Gastrocnemius medialis (tissue), 4 donors: ENCODE results near the gene CCDC201. TPM values are rescaled to one million over a fixed set of nuclear protein-coding genes. Genes with fewer than 3 reads are reported as not detected.

Source experiments
- ATAC-seq, 2 donors: fragments of 150-250 bp; one replicate each; pipeline ENCODE4 v1.9.1; 2016
- DNase-seq, 2 donors: peaks; one replicate each; pipeline ENCODE4 v3.0.0-alpha.2; 2019
- H3K27ac ChIP-seq, 4 donors: fragments of 200-600 bp; sonication (generic); 1 replicate in 1 of 4; 2 replicates in 3 of 4; pipeline ENCODE4 v1.5.1; 2016 to 2018; ENCODE audit warnings: mild to moderate bottlenecking in 2 of 4, moderate library complexity in 1 of 4
- H3K27me3 ChIP-seq, 3 donors: fragments of 200-600 bp; sonication (generic) in 2 of 3; 1 replicate in 1 of 3; 2 replicates in 2 of 3; pipeline versions ENCODE4 v1.5.1 to v1.6.0; 2016 to 2019; ENCODE audit warnings: mild to moderate bottlenecking in 1 of 3, moderate library complexity in 1 of 3
- H3K36me3 ChIP-seq, 2 donors: fragments of 200-600 bp; sonication (generic) in 1 of 2; one replicate each; pipeline ENCODE4 v1.5.1; 2017 to 2018
- H3K4me1 ChIP-seq, 2 donors: fragments of 200-600 bp; sonication (generic) in 1 of 2; one replicate each; pipeline ENCODE4 v1.5.1; 2016 to 2017; ENCODE audit warnings: mild to moderate bottlenecking in 2 of 2
- H3K4me3 ChIP-seq, 4 donors: fragments of 200-600 bp; sonication (generic) in 3 of 4; 1 replicate in 1 of 4; 2 replicates in 3 of 4; pipeline ENCODE4 v1.5.1; 2016 to 2019; ENCODE audit warnings: mild to moderate bottlenecking in 2 of 4
- H3K9me3 ChIP-seq, 3 donors: fragments of 200-600 bp; sonication (generic) in 2 of 3; 1 replicate in 1 of 3; 2 replicates in 2 of 3; pipeline ENCODE4 v1.5.1; 2016 to 2019
- POLR2A ChIP-seq, 2 donors: fragments of 450-650 bp; IDR thresholded peaks; one replicate each; pipeline ENCODE4 v1.6.1; 2017; ENCODE audit warnings: antibody characterized with exemption in 2 of 2, mild to moderate bottlenecking in 2 of 2, moderate library complexity in 2 of 2
- in situ Hi-C, 4 donors: fragments of 200-750 bp; cut with MboI; loops; one replicate each; pipeline versions ENCODE4 v1.15.0 to v1.8.0; 2017; ENCODE audit warnings: low sequenced_read_pairs in 4 of 4
- intact Hi-C: fragments of 100-400 bp; cut with DNase I; formaldehyde crosslinking; loops from one replicate; pipeline ENCODE4 v1.15.1; 2023; ENCODE audit warnings: low total_unique reads
- total RNA-seq, 4 donors: library from RNA; depleted of rRNA; stranded (reverse); fragments of >200 nt; gene quantifications; one replicate each; pipeline versions ENCODE4 v1.1.0 to v1.2.3, GENCODE V29; 2016
- TF ChIP-seq, protein P1 (sequence below), 5 experiments: fragments of 450-650 bp in 3 of 5; fragments of 200-600 bp in 2 of 5; sonication (generic) in 2 of 5; IDR thresholded peaks in 4 of 5; conservative IDR thresholded peaks in 1 of 5; 1 replicate in 4 of 5; 2 replicates in 1 of 5; pipeline ENCODE4 v1.5.1; 2016 to 2019; ENCODE audit warnings: antibody characterized with exemption in 5 of 5, mild to moderate bottlenecking in 3 of 5, moderate library complexity in 3 of 5

CCDC201 gene
- total RNA-seq, 4 donors from 2014 or later, result not detected

DNA sequence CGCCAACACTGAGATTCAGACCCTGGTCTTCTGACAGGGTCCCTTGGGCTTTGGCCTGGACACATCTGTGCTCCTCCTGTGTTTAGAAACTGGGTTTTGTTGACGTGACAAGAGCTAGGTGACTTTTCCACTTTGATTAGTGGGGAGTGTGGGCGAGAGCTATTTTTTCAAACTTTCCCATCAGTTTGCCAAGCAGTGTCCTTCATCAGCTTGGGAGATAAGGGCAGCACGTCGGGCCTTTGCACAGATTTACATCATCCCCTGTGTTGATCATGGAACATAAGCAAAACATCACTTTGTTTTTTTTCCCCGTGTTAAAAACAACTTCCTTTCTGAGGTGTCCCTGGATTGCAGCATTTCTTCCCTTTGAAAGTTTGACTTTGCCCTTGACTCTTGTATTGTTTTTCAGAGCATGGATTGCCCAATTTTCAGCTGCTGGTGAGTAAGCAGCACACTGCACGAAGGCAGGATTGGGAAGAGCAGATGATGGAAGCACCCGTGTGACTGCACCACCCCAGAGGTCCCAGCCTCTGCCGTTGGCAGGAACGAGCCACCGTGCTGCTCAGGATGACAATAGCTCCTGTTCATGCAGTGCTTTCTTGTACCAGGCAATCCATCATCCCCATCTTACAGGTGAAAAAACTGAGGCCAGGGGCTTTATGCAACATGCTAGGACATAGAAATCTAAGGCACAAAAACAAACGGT lies 9.0 kb upstream of the CCDC201 start:
- no peak for DNase-seq
- TF ChIP-seq, protein P1, sequence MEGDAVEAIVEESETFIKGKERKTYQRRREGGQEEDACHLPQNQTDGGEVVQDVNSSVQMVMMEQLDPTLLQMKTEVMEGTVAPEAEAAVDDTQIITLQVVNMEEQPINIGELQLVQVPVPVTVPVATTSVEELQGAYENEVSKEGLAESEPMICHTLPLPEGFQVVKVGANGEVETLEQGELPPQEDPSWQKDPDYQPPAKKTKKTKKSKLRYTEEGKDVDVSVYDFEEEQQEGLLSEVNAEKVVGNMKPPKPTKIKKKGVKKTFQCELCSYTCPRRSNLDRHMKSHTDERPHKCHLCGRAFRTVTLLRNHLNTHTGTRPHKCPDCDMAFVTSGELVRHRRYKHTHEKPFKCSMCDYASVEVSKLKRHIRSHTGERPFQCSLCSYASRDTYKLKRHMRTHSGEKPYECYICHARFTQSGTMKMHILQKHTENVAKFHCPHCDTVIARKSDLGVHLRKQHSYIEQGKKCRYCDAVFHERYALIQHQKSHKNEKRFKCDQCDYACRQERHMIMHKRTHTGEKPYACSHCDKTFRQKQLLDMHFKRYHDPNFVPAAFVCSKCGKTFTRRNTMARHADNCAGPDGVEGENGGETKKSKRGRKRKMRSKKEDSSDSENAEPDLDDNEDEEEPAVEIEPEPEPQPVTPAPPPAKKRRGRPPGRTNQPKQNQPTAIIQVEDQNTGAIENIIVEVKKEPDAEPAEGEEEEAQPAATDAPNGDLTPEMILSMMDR (IDR thresholded peaks at IDR 0.05 in 4 of 5, conservative IDR thresholded peaks at IDR 0.05 in 1 of 5), result no peak
- no peak for TF ChIP-seq POLR2A (IDR thresholded peaks at IDR 0.05)

DNA sequence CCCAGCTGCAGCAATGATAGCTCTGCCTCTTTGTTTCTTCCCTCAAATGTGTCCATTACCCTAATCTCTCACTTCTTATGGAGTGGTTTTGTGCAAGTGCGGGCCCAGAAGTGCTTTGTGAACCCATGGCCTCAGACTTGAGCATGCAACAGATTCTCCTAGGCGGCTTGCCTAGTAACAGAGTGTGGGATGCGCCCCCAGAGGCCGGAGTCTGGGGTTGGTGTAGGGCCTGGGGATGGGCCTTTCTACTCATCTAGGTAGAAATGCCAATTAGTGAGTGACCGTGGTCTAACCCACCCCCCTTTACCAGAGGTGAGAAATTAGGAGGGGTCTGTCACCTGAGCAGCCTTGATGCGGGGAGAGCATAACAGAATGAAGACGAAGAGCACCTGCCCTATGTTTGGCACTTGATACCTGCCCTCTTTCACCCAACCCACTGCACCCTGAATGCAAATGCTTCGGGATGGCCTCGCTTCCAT lies 8.4 kb upstream of the CCDC201 start:
- TF ChIP-seq, protein P1 (IDR thresholded peaks at IDR 0.05 in 4 of 5, conservative IDR thresholded peaks at IDR 0.05 in 1 of 5), result no peak
- TF ChIP-seq POLR2A (IDR thresholded peaks at IDR 0.05), result no peak
- no peak for DNase-seq
- H3K27me3 ChIP-seq, result peaks cover 5% of the 10 kb centered on the region in 3 donors
- H3K27ac ChIP-seq, result no peak overlapping the region
- no peaks in the 10 kb centered on the region for H3K4me1 ChIP-seq
- H3K4me3 ChIP-seq, result no peak overlapping the region
- intact Hi-C loops, result no loop called here
- H3K9me3 ChIP-seq, result no peaks in the 10 kb centered on the region
- no peak for ATAC-seq
- H3K36me3 ChIP-seq, result no peaks in the 10 kb centered on the region
- in situ Hi-C loops, result no loop called here

More for the DNA sequence above, 9.0 kb upstream of the CCDC201 start:
- no peak for ATAC-seq
- intact Hi-C loops (no loop called here), in situ Hi-C loops (no loop called here)
- Histone ChIP-seq H3K27me3 (peaks cover 6 to 10% (median 7%) of the 10 kb centered on the region in 3 donors), H3K4me3 (no peak overlapping the region), H3K4me1 (no peaks in the 10 kb centered on the region), H3K27ac (no peak overlapping the region), H3K9me3 (no peaks in the 10 kb centered on the region), H3K36me3 (no peaks in the 10 kb centered on the region)

DNA sequence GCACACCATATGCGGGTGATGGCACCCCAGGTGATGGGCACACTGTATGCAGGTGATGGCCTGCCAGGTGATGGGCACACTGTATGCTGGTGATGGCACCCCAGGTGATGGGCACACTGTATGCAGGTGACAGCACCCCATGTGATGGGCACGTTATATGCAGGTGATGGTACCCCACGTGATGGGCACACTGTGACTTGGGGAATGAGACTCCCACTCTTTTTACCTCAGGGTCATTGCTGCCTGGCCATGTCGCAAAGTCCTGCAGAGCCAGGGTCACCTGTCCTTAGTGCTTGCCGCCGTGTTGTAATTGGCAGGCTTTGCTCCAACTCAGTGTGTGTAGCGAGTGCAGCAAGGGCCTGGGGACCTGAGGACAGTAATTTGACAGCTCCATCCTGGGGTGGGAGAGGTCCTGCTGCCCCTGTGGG lies 7.6 kb upstream of the CCDC201 start:
- H3K4me1 ChIP-seq, result no peaks in the 10 kb centered on the region
- TF ChIP-seq, protein P1 (IDR thresholded peaks at IDR 0.05 in 4 of 5, conservative IDR thresholded peaks at IDR 0.05 in 1 of 5), result no peak
- no peak for TF ChIP-seq POLR2A (IDR thresholded peaks at IDR 0.05)

DNA sequence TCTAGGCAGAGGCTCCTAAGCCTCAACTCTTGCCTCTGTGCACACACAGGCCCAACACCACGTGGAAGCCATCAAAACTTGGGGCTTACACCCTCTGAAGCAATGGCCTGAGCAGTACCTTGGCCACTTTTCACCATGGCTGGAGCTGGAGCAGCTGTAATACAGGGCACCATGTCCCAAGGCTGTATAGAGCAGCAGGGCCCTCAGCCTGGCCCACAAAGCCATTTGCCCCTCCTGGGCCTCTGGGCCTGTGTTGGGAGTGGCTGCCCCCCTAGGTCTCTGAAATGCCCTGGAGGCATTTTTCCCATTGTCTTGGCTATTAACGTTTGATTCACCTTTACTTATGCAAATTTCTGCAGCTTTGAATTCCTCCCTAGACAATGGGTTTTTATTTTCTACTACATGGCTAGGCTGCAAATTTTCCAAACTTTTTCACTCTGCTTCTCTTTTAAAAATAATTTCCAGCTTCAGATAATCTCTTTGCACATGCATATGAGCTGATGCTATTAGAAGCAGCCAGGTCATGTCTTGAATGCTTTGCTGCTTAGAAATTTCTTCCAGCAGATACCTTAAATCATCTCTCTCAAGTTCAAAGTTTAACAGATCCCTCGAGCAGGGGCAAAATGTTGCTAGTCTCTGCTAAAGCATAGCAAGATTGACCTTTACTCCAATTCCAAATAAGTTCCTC lies 5.7 kb upstream of the CCDC201 start:
- no peaks in the 10 kb centered on the region for H3K36me3 ChIP-seq
- H3K4me1 ChIP-seq, result no peaks in the 10 kb centered on the region
- no peak overlapping the region for H3K4me3 ChIP-seq
- H3K27me3 ChIP-seq, result no peaks in the 10 kb centered on the region
- DNase-seq, result no peak
- no peak for ATAC-seq
- no peak for TF ChIP-seq POLR2A (IDR thresholded peaks at IDR 0.05)
- TF ChIP-seq, protein P1 (IDR thresholded peaks at IDR 0.05 in 4 of 5, conservative IDR thresholded peaks at IDR 0.05 in 1 of 5), result no peak
- H3K27ac ChIP-seq, result no peak overlapping the region
- intact Hi-C loops, result no loop called here
- no peaks in the 10 kb centered on the region for H3K9me3 ChIP-seq
- in situ Hi-C loops, result no loop called here

More for the DNA sequence above, 7.6 kb upstream of the CCDC201 start:
- H3K27ac ChIP-seq, result no peak overlapping the region
- intact Hi-C loops, result no loop called here
- ATAC-seq (no peak), DNase-seq (no peak)
- H3K4me3 ChIP-seq, result no peak overlapping the region
- peaks cover 0 to 5% (median 2%) of the 10 kb centered on the region in 3 donors for H3K27me3 ChIP-seq
- H3K36me3 ChIP-seq, result no peaks in the 10 kb centered on the region
- in situ Hi-C loops, result no loop called here
- no peaks in the 10 kb centered on the region for H3K9me3 ChIP-seq
